GM20000 (cell line): Measurements from ENCODE around the gene TMPRSS3.

Experiments used
- DNase-seq: peaks from one replicate; pipeline ENCODE4 v3.0.0; 2012; ENCODE audit warnings: low spot score
- CTCF ChIP-seq: IDR thresholded peaks from 2 replicates; pipeline ENCODE4 v1.5.1; 2012; ENCODE audit warnings: mild to moderate bottlenecking, control low read depth; ENCODE audit errors: extremely low read depth, missing control alignments

Gene TMPRSS3

DNA sequence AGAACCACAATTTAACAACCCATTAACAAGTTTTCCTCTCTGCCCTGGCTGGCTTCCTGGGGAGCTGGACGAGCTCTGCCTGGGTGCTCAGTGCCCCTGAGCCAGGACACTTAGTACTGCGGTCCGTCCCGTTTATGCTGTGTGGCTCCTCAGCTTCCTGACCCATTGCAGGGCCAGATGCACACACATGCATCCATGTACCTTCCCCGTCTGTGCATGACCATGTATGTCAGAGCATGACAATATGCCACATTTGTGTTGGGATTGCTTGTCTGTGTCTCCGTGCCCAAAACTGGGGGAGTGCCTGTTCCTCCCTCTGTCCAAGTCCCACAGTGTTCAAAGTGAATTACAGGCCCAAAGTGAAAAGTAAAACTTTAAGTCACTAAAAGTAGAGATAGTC, 71.0 kb downstream of the TMPRSS3 start:
- DNase-seq, result no peak

More for the DNA sequence above, 71.0 kb downstream of the TMPRSS3 start:
- no peak for TF ChIP-seq CTCF
